GM23338 (cell line): ENCODE results near the gene CCDC183. TPM values are rescaled to one million over a fixed set of nuclear protein-coding genes. Genes with fewer than 3 reads are reported as not detected.
A peak's percentile ranks its signal among the peaks of the same experiment; 100 is the strongest.

Experiments
- ATAC-seq: fragments of 200-7000 bp; cut with Tn5 transposase; 3 replicates; pipeline ENCODE4 v1.9.1; 2020
- DNase-seq: peaks from one replicate; pipeline ENCODE4 v3.0.0-alpha.2; 2015; ENCODE audit warnings: low spot score
- H2AFZ ChIP-seq: fragments of 200-600 bp; sonication (generic); 2 replicates; pipeline ENCODE4 v1.8.0; 2016; ENCODE audit warnings: antibody characterized with exemption, mild to moderate bottlenecking, moderate library complexity
- H3F3A ChIP-seq: fragments of 200-600 bp; sonication (generic); replicated peaks from 2 replicates; pipeline ENCODE4 v1.8.0; 2017; ENCODE audit warnings: antibody characterized with exemption, mixed run types, low read depth
- H3K27ac ChIP-seq: fragments of 200-600 bp; sonication (generic); 2 replicates; pipeline ENCODE4 v1.6.1; 2016; ENCODE audit warnings: low read depth
- H3K27me3 ChIP-seq: fragments of 200-600 bp; sonication (generic); 2 replicates; pipeline ENCODE4 v1.8.0; 2016; ENCODE audit warnings: mild to moderate bottlenecking, mixed run types, moderate library complexity; ENCODE audit not compliant: insufficient read depth
- H3K36me3 ChIP-seq: fragments of 200-600 bp; sonication (generic); 2 replicates; pipeline ENCODE4 v1.8.0; 2016; ENCODE audit warnings: mild to moderate bottlenecking; ENCODE audit not compliant: insufficient read depth
- H3K4me1 ChIP-seq: fragments of 200-600 bp; sonication (generic); 2 replicates; pipeline ENCODE4 v1.8.0; 2016; ENCODE audit warnings: mild to moderate bottlenecking, moderate library complexity; ENCODE audit not compliant: insufficient read depth
- H3K4me2 ChIP-seq: fragments of 200-600 bp; sonication (generic); 2 replicates; pipeline ENCODE4 v1.7.1; 2017; ENCODE audit warnings: mixed run types
- H3K4me3 ChIP-seq: fragments of 200-600 bp; sonication (generic); 2 replicates; pipeline ENCODE4 v1.6.1; 2016; ENCODE audit warnings: mixed run types
- H3K79me2 ChIP-seq: fragments of 200-600 bp; sonication (generic); replicated peaks from 2 replicates; pipeline ENCODE4 v1.8.0; 2017; ENCODE audit warnings: mild to moderate bottlenecking; ENCODE audit not compliant: insufficient read depth
- H3K9me2 ChIP-seq: fragments of 200-600 bp; sonication (generic); 2 replicates; pipeline ENCODE4 v1.8.0; 2017; ENCODE audit not compliant: insufficient read depth
- H4K20me1 ChIP-seq: fragments of 200-600 bp; sonication (generic); replicated peaks from 2 replicates; pipeline ENCODE4 v1.8.0; 2017; ENCODE audit warnings: mild to moderate bottlenecking; ENCODE audit not compliant: insufficient read depth
- H3K27ac Mint-ChIP-seq: 2 replicates; pipeline ENCODE4 v1.8.0; 2020; ENCODE audit warnings: inconsistent platforms, mild to moderate bottlenecking, moderate library complexity, mixed read lengths
- H3K27me3 Mint-ChIP-seq: 3 replicates; pipeline ENCODE4 v1.8.0; 2022; ENCODE audit warnings: low read depth, mild to moderate bottlenecking, moderate library complexity, mixed read lengths, inconsistent platforms; ENCODE audit not compliant: insufficient read depth, poor library complexity
- H3K36me3 Mint-ChIP-seq: 3 replicates; pipeline ENCODE4 v1.8.0; 2021; ENCODE audit warnings: low read depth, mild to moderate bottlenecking, inconsistent platforms, moderate library complexity, mixed read lengths
- H3K4me1 Mint-ChIP-seq: 3 replicates; pipeline ENCODE4 v1.8.0; 2020; ENCODE audit warnings: mild to moderate bottlenecking, inconsistent platforms, mixed read lengths
- H3K4me3 Mint-ChIP-seq: 3 replicates; pipeline ENCODE4 v1.8.0; 2021; ENCODE audit warnings: moderate library complexity, mild to moderate bottlenecking, inconsistent platforms, mixed read lengths
- H3K9me3 Mint-ChIP-seq: 3 replicates; pipeline ENCODE4 v1.8.0; 2020; ENCODE audit warnings: moderate library complexity, mild to moderate bottlenecking, inconsistent platforms, mixed read lengths
- CREB1 ChIP-seq: fragments of 250-450 bp; sonication (Bioruptor Pico); IDR thresholded peaks from 2 replicates; pipeline ENCODE4 v1.5.0; 2020; ENCODE audit warnings: low read depth, mild to moderate bottlenecking, moderate library complexity
- EZH2phosphoT487 ChIP-seq: fragments of 200-600 bp; sonication (generic); IDR thresholded peaks from one replicate; pipeline ENCODE4 v1.8.1; 2018; ENCODE audit warnings: antibody characterized with exemption; ENCODE audit not compliant: unreplicated experiment
- JUNB ChIP-seq: IDR thresholded peaks from one replicate; pipeline ENCODE4 v1.6.1; 2016; ENCODE audit warnings: antibody characterized with exemption; ENCODE audit not compliant: unreplicated experiment
- NANOG ChIP-seq: IDR thresholded peaks from 2 replicates; pipeline ENCODE4 v1.6.1; 2016; ENCODE audit warnings: antibody characterized with exemption, borderline replicate concordance
- POLR2AphosphoS5 ChIP-seq: IDR thresholded peaks from 2 replicates; pipeline ENCODE4 v1.6.1; 2016; ENCODE audit warnings: antibody characterized with exemption, low read depth
- STAT1 ChIP-seq: IDR thresholded peaks from one replicate; pipeline ENCODE4 v1.6.1; 2016; ENCODE audit warnings: antibody characterized with exemption; ENCODE audit not compliant: unreplicated experiment
- ZNF114 ChIP-seq: fragments of 250-450 bp; sonication (Bioruptor Pico); IDR thresholded peaks from 2 replicates; pipeline ENCODE4 v1.5.0; 2020; ENCODE audit warnings: mild to moderate bottlenecking, moderate library complexity
- polyA plus RNA-seq: library from polyadenylated mRNA; unstranded; fragments of >200 nt; fragmentation: Nextera tagmentation; extraction: Ambion mirVana; gene quantifications from 2 replicates; pipeline ENCODE4 v1.2.1, GENCODE V29; 2016
- total RNA-seq: library from RNA; depleted of rRNA; stranded (reverse); fragments of >200 nt; shearing (Covaris generic); gene quantifications from 2 replicates; pipeline ENCODE4 v1.2.3, GENCODE V29; 2014

CCDC183 gene
- total and polyA plus RNA-seq, 2 experiments from 2014 or later = 1.1 to 1.2 TPM

GRCh38 chr9:136827794-136828473 is 31.8 kb downstream of the CCDC183 start:
- Mint-ChIP-seq H3K4me3 (no peak overlapping the region), H3K27ac (no peak overlapping the region), H3K36me3 (peaks cover 45% of the 10 kb centered on the region), H3K9me3 (no peaks in the 10 kb centered on the region), H3K4me1 (peaks cover 3% of the 10 kb centered on the region; the same call in 2 of the 3 replicates), H3K27me3 (peaks cover 5% of the 10 kb centered on the region)
- Histone ChIP-seq H3K36me3 (no peaks in the 10 kb centered on the region), H4K20me1 (no peaks in the 10 kb centered on the region; the same call in none of the 2 replicates), H3K27me3 (no peaks in the 10 kb centered on the region), H3K4me1 (no peaks in the 10 kb centered on the region), H3K4me2 (no peak overlapping the region), H2AFZ (no peak overlapping the region), H3F3A (peaks cover 5% of the 10 kb centered on the region; the same call in 1 of the 2 replicates), H3K9me2 (no peaks in the 10 kb centered on the region), H3K4me3 (no peak overlapping the region), H3K79me2 (no peaks in the 10 kb centered on the region), H3K27ac (no peak overlapping the region)
- ATAC-seq (no peak), DNase-seq (no peak)
- TF ChIP-seq EZH2phosphoT487 = no peak
- no peak for TF ChIP-seq NANOG
- no peak for TF ChIP-seq ZNF114
- TF ChIP-seq CREB1 (CRISPR knock-in tag) = no peak
- no peak for TF ChIP-seq STAT1
- no peak for TF ChIP-seq POLR2AphosphoS5

DNA sequence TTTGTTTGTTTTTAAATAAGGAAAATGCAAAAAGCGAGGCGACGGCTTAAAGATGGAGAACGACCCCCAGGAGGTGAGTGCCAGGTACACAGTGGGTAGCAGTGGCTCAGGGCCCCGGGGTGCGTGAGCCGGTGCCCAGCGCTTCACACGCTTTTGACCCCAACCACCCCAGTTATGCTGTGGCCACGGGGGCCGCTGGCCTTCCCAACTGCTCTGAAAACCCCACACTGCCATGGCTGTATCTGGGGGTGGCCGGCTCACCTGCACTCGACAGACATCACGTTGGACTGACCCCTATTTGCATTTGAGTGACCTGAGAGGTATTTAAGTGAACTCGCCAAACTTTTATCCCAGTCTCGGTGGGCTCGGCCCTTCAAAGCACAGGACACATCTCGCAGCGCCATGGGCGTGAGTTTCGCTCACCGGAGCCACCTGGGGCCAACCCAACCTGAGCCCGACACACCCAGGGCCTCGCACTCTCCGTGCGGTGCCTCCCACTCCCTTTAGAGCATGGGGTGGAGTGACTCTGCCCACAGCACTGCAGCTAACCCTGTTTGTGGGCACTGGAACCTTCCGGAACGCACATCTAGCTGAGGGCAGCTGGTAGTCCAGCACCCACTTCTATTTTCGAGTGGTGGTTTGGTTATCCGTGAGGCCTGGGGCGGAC is 32.5 kb downstream of the CCDC183 start:
- Histone ChIP-seq H3K27ac (no peak overlapping the region), H3F3A (peaks cover 5% of the 10 kb centered on the region; the same call in 1 of the 2 replicates), H4K20me1 (no peaks in the 10 kb centered on the region; the same call in none of the 2 replicates), H3K4me3 (no peak overlapping the region), H3K4me1 (no peaks in the 10 kb centered on the region), H3K4me2 (no peak overlapping the region), H3K36me3 (no peaks in the 10 kb centered on the region), H3K9me2 (no peaks in the 10 kb centered on the region), H3K27me3 (no peaks in the 10 kb centered on the region), H3K79me2 (no peaks in the 10 kb centered on the region), H2AFZ (no peak overlapping the region)
- no peaks in the 10 kb centered on the region for H3K9me3 Mint-ChIP-seq
- no peak for TF ChIP-seq POLR2AphosphoS5
- ATAC-seq = no peak
- H3K4me1 Mint-ChIP-seq = no peaks in the 10 kb centered on the region
- no peak overlapping the region for H3K4me3 Mint-ChIP-seq
- peaks cover 5% of the 10 kb centered on the region for H3K27me3 Mint-ChIP-seq
- peaks cover 41% of the 10 kb centered on the region for H3K36me3 Mint-ChIP-seq
- no peak overlapping the region for H3K27ac Mint-ChIP-seq
- no peak for DNase-seq

- no peaks in the 10 kb centered on the region for H3K36me3 ChIP-seq
- H4K20me1 ChIP-seq = peaks cover 6% of the 10 kb centered on the region
- ATAC-seq = peak; percentile 18; the same call in 2 of the 3 replicates
- Mint-ChIP-seq H3K36me3 (peaks cover 41% of the 10 kb centered on the region), H3K4me1 (no peaks in the 10 kb centered on the region), H3K9me3 (no peaks in the 10 kb centered on the region; the same call in 2 of the 3 replicates), H3K27ac (no peak overlapping the region), H3K27me3 (peaks cover 8% of the 10 kb centered on the region), H3K4me3 (no peak overlapping the region)
- no peak overlapping the region for H3K27ac ChIP-seq
- TF ChIP-seq JUNB (no peak), NANOG (no peak)
- H3K79me2 ChIP-seq = no peaks in the 10 kb centered on the region
- H3K4me2 ChIP-seq = no peak overlapping the region
- H2AFZ ChIP-seq = no peak overlapping the region
- no peaks in the 10 kb centered on the region for H3K27me3 ChIP-seq
- peaks cover 5% of the 10 kb centered on the region; the same call in 1 of the 2 replicates for H3F3A ChIP-seq
- no peaks in the 10 kb centered on the region for H3K4me1 ChIP-seq
- DNase-seq = no peak
- no peak overlapping the region for H3K4me3 ChIP-seq
- no peaks in the 10 kb centered on the region for H3K9me2 ChIP-seq
Observed at GRCh38 chr9:136829412-136829811, 33.3 kb downstream of the CCDC183 start.
